NCI-H2107 (cell line): Measurements from ENCODE around the gene MAGI2.

ENCODE experiments used
- DNase-seq: peaks from one replicate; lab custom pipeline; 2025; lab: John Stamatoyannopoulos, UW

The MAGI2 gene

DNA sequence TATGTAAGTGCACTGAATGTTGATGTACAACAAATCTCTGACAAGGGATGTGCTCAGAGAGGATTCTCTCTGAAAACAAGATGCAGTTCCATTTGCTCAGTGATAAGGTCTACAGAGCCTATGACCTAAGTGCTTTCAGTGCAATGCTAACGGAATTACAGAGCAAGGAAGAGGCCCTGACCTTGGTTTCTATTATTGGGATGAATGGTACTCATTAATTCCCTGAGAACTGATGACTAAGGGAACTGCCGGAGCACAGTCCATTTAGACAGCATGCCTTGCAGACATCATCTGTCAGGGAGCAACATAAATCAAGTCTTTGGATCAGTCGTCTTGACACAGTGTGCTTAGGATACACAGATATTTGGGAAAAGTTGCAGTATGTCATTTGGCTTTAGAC lies 1314.1 kb downstream of the MAGI2 start:
- no peak for DNase-seq

- no peak for DNase-seq
Observed at GRCh38 chr7:78134774-78135173, 1318.7 kb downstream of the MAGI2 start.

DNA sequence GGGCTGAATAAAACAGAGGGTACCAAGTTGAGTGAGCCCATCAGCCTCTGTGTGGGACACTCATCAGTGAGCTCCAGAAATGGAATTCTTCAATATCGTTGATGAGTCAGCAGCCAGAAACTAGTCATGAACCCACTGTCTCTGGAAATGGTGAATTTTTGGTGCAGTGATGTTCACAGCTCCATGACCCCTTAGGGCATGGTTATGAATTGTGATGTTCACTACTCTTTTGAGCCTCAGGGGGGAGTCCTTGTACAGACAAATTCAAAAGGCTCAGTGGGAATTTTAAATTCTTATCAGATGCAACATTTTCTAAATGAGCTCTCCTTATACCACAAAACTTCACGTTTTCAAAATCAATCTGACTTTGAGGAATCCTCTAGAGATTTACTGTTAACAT lies 1319.2 kb downstream of the MAGI2 start:
- DNase-seq: peak; percentile 14

- DNase-seq: no peak
Observed at GRCh38 chr7:78130446-78131215, 1322.8 kb downstream of the MAGI2 start.

- no peak for DNase-seq
Observed at GRCh38 chr7:78129865-78130264, 1323.6 kb downstream of the MAGI2 start.

DNA sequence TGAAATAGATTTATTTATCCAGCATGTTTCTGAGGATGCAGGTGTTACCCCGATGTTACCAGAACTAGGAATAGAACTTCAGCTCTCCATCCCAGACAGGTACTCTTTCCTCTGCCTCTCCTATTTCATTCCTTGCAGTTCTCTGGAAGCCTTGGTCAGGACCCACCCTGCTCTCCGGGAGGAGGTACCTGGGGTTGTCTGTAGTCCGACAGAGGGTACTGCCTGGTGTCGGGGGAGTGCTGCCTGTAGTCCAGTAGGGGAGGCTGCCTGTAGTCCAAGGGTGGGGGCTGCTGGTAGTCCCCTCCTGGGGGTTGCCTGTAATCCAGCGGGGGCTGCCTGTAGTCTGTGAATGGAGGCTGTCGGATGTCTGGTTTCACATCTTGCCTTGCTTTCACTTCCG lies 1326.5 kb downstream of the MAGI2 start:
- DNase-seq: no peak

DNA sequence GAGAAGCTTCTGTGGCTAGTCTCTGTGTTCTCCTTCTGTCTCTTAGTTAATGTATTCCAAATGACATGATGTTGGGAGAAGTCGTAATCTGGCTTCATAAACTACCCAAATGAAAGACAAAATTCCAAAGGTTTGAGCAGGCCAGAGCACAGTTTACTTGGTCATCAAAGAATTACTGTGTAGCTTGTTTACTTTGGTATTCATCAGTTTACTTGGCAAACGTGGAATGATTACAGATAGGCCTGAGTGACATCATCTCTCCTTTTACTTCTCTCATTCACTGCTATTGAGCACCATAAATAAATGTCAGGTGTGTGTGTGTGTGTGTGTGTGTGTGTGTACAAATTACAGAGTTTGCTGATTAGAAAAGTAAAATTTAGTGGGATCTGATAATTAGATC lies 1327.6 kb downstream of the MAGI2 start:
- DNase-seq: no peak

GRCh38 chr7:78124216-78124615 lies 1329.3 kb downstream of the MAGI2 start:
- no peak for DNase-seq

- no peak for DNase-seq
Observed at GRCh38 chr7:78121888-78122287, 1331.6 kb downstream of the MAGI2 start.

- DNase-seq: no peak
Observed at GRCh38 chr7:78118470-78118869, 1335.0 kb downstream of the MAGI2 start.

- no peak for DNase-seq
Observed at GRCh38 chr7:78115876-78116275, 1337.6 kb downstream of the MAGI2 start.

DNA sequence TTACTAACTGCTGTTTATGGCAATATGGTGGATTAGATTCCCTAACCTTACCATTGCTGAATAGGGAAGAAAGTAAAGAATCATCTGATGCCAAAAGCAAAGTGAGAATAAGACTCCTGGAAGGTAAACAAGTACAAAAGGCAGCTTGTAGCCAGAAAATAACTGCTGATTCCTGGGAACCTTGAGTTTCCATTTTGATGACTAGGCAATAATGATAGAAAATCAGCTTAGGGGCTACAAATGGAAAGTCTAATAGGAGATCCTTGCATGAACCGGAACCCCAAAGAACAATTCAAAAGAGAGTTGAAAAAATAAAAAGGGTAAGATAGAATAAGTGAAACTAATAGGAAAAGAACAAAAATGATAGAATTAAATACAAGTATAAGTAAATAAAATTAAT lies 1338.5 kb downstream of the MAGI2 start:
- DNase-seq: no peak

DNA sequence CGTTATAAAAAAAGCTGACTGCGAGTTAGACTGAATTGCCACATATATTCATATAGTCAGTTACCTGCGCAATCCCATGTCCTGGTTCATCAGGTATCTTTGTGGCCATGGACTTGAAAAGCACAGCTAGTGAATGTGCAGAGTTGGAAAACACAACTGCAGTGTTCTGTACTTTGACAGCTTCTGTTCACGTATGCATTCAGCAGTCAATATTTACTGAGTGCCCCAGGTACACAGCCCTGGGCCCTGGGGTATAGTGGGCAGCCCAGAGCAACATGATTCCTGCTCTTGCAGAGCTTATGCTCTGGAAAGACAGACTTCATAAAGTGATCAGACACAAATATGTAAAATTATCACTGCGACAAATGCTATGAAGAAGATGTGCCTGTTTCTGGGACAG lies 1341.0 kb downstream of the MAGI2 start:
- no peak for DNase-seq

- DNase-seq: no peak
Observed at GRCh38 chr7:78111386-78111785, 1342.1 kb downstream of the MAGI2 start.

GRCh38 chr7:78103475-78103874 lies 1350.0 kb downstream of the MAGI2 start:
- DNase-seq: no peak

DNA sequence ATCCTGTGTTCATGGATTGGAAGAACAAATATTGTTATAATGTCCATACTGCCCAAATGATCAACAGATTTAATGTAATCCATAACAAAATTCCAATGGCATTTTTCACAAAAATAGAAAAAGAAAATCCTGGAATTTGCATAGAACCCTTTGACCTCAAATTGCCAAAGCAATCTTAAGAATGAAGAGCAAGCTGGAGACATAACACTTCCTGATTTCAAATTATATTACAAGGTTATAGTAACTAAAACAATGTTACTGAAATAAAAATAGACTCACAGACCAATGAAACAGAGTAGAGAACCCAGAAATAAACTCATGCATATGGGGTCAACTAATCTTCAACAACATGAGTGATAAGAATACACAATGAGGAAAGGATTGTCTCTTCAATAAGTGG lies 1352.4 kb downstream of the MAGI2 start:
- DNase-seq: no peak

DNA sequence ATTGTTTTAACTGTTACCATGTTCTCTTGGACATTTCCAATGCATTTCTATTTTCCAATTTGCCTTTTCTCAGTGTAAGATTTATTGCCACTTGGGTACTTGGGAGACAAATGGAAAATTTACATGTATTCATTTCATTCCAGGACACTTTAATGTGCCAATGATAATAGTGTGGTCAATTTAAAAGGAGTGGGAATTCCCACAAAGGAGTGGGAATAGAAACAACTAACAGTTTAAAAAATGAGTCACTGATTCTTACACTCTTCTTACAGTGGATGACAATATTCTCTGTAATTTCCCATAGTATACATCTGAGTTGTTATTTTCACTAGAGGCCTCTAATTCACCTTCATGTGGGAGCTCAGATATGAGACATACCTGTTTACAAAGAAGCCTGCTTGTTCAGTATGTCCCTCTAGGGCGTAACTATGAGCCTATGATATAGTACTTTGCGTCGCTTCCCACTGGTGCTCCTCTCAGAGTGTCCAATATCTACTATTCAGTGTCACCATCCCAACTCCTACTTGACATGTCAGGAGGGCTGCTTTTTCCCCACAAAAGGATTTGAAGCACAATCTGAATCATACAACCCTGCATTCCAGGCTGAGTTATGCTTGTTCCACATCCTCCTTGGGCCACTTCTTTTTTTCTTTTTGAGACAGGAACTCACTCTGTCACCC lies 1353.6 kb downstream of the MAGI2 start:
- DNase-seq: no peak

DNA sequence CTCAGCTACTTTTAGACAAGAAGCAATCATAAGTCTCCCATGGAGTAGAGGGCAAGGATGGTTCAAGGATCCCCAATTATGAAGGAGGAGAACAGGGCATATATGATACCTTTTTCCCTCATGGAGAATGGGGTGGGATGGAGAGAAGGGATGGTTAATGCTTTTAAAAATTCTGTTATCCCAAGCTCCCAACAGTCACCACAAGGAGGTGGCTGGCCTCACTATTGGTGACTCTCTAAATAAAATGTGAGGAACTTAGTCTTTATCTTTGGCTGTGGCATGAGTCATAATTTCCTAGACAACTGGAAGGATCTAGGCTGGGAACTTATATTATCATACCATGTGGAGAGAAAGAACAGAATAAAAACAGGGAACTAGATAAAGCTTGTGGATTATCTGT lies 1357.9 kb downstream of the MAGI2 start:
- DNase-seq: no peak

GRCh38 chr7:78092331-78092730 lies 1361.1 kb downstream of the MAGI2 start:
- DNase-seq: no peak

DNA sequence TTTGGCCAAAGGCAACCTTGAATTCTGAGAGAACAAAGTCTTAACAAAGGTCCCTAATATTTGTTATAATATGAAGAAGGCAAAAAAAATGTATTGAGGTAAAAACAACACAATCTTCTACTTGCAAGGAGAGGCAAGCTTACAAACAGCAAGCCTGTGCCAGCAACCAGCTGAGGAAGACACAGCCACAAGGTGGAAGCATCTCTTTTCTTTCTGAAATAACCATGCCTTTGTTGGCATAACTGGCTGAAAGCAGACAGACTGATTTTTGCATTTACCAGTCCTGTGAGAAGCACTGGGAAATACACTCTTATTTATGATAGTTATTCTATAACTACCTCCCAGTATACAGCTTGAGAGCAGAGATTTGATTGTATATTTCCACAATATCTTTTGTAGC lies 1362.9 kb downstream of the MAGI2 start:
- no peak for DNase-seq

DNA sequence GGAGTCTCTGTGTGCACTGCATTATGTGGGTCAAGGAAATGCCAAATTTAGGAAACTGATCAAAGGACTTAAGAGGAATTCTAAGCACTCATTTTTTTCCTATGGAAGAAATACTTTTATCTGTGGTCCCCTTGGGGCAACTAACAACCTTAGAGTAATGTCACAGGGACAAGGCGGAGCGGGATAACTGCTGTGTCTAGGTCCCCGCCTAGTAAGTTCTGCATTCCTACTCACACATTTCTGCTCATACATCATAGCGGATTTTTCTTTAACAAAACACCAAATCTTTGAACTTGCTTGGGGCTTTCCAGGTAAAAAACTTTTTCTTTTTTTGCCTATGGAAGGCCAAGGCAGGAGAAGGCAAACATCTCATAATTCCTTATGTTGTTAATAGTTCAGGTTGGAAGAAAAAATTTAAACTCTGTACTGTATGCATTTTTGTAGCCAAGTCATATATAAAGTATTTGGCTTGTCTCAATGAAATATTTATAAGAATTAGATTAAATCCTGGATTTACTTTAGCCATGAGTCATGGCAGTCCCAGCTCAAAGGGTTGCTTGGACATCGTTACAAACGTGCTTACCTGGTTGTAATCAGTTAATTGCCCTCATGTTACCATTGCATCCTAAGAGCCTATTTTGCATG lies 1369.9 kb downstream of the MAGI2 start:
- no peak for DNase-seq

DNA sequence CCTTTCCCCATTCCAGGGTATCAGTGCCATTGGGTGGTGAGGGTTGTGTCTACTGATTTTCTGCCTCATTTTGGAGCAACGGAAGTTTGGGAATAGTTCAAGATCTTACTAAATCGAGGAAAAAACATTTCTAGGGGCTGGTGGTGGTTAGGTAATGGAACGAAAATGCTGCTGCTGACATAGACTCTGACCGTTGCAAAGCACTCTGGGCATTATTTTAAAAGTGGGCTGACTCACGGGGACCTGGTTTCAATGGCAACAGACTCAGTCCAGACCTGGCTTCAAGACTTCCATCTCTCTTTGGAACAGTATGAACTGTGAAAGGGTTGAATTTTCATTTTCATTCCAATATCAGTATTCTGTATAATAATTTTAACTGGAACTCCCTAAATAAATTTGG lies 1370.9 kb downstream of the MAGI2 start:
- no peak for DNase-seq

GRCh38 chr7:78081888-78082287 lies 1371.6 kb downstream of the MAGI2 start:
- no peak for DNase-seq
